Smooth muscle cell (in vitro differentiated cells): ENCODE measurements around the gene USP17L19. TPM values are rescaled to one million over a fixed set of nuclear protein-coding genes. Genes with fewer than 3 reads are reported as not detected.

ENCODE experiments used
- polyA plus RNA-seq: library from polyadenylated mRNA; unstranded; fragments of >200 nt; fragmentation: Nextera tagmentation; extraction: Ambion mirVana; gene quantifications from 2 replicates; pipeline ENCODE4 v1.2.1, GENCODE V29; 2016
- total RNA-seq: library from RNA; depleted of rRNA; stranded (reverse); fragments of >200 nt; gene quantifications from 2 replicates; pipeline ENCODE4 v1.2.3, GENCODE V29; 2014

The USP17L19 gene
- total and polyA plus RNA-seq, 2 experiments from 2014 or later, result not detected

Other genes starting within 250 kb of the USP17L19 start
- not detected in 2 replicates for gene FAM90A26, start 83.0 kb upstream of the USP17L19 start, total RNA-seq
- gene FAM90A26, start 83.0 kb upstream of the USP17L19 start, polyA plus RNA-seq, result not detected in 2 replicates
- not detected in 2 replicates for gene USP17L10, start 42.7 kb upstream of the USP17L19 start, total RNA-seq
- not detected in 2 replicates for gene USP17L10, start 42.7 kb upstream of the USP17L19 start, polyA plus RNA-seq
- gene USP17L11, start 38.0 kb upstream of the USP17L19 start, total RNA-seq, result not detected in 2 replicates
- not detected in 2 replicates for gene USP17L11, start 38.0 kb upstream of the USP17L19 start, polyA plus RNA-seq
- gene USP17L12, start 33.2 kb upstream of the USP17L19 start, total RNA-seq, result not detected in 2 replicates
- gene USP17L12, start 33.2 kb upstream of the USP17L19 start, polyA plus RNA-seq, result not detected in 2 replicates
- not detected in 2 replicates for gene USP17L13, start 28.5 kb upstream of the USP17L19 start, total RNA-seq
- gene USP17L13, start 28.5 kb upstream of the USP17L19 start, polyA plus RNA-seq, result not detected in 2 replicates
- not detected in 2 replicates for gene USP17L15, start 19.0 kb upstream of the USP17L19 start, total RNA-seq
- gene USP17L15, start 19.0 kb upstream of the USP17L19 start, polyA plus RNA-seq, result not detected in 2 replicates
- gene USP17L17, start 9.5 kb upstream of the USP17L19 start, total RNA-seq, result not detected in 2 replicates
- gene USP17L17, start 9.5 kb upstream of the USP17L19 start, polyA plus RNA-seq, result not detected in 2 replicates
- not detected in 2 replicates for gene USP17L18, start 4.7 kb upstream of the USP17L19 start, total RNA-seq
- not detected in 2 replicates for gene USP17L18, start 4.7 kb upstream of the USP17L19 start, polyA plus RNA-seq
- gene USP17L20, start 4.7 kb downstream of the USP17L19 start, total RNA-seq, result not detected in 2 replicates
- gene USP17L20, start 4.7 kb downstream of the USP17L19 start, polyA plus RNA-seq, result not detected in 2 replicates
- not detected in 2 replicates for gene USP17L21, start 9.5 kb downstream of the USP17L19 start, total RNA-seq
- gene USP17L21, start 9.5 kb downstream of the USP17L19 start, polyA plus RNA-seq, result not detected in 2 replicates
- not detected in 2 replicates for gene USP17L22, start 14.2 kb downstream of the USP17L19 start, total RNA-seq
- gene USP17L22, start 14.2 kb downstream of the USP17L19 start, polyA plus RNA-seq, result not detected in 2 replicates
- gene USP17L24, start 71.8 kb downstream of the USP17L19 start, total RNA-seq, result not detected in 2 replicates
- not detected in 2 replicates for gene USP17L24, start 71.8 kb downstream of the USP17L19 start, polyA plus RNA-seq
- not detected in 2 replicates for gene USP17L25, start 76.5 kb downstream of the USP17L19 start, total RNA-seq
- not detected in 2 replicates for gene USP17L25, start 76.5 kb downstream of the USP17L19 start, polyA plus RNA-seq
- gene USP17L26, start 81.3 kb downstream of the USP17L19 start, total RNA-seq, result not detected in 2 replicates
- not detected in 2 replicates for gene USP17L26, start 81.3 kb downstream of the USP17L19 start, polyA plus RNA-seq
- not detected in 2 replicates for gene USP17L5, start 86.0 kb downstream of the USP17L19 start, total RNA-seq
- gene USP17L5, start 86.0 kb downstream of the USP17L19 start, polyA plus RNA-seq, result not detected in 2 replicates
- not detected in 2 replicates for gene USP17L27, start 90.8 kb downstream of the USP17L19 start, total RNA-seq
- gene USP17L27, start 90.8 kb downstream of the USP17L19 start, polyA plus RNA-seq, result not detected in 2 replicates
- gene USP17L28, start 95.5 kb downstream of the USP17L19 start, total RNA-seq, result not detected in 2 replicates
- not detected in 2 replicates for gene USP17L28, start 95.5 kb downstream of the USP17L19 start, polyA plus RNA-seq
- gene USP17L29, start 100.3 kb downstream of the USP17L19 start, total RNA-seq, result not detected in 2 replicates
- not detected in 2 replicates for gene USP17L29, start 100.3 kb downstream of the USP17L19 start, polyA plus RNA-seq
- not detected in 2 replicates for gene USP17L30, start 109.8 kb downstream of the USP17L19 start, total RNA-seq
- gene USP17L30, start 109.8 kb downstream of the USP17L19 start, polyA plus RNA-seq, result not detected in 2 replicates
- gene DEFB131A, start 191.0 kb downstream of the USP17L19 start, total RNA-seq, result not detected in 2 replicates
- not detected in 2 replicates for gene DEFB131A, start 191.0 kb downstream of the USP17L19 start, polyA plus RNA-seq